ENCODE measurements around the gene PHEX.

The PHEX gene

DNA sequence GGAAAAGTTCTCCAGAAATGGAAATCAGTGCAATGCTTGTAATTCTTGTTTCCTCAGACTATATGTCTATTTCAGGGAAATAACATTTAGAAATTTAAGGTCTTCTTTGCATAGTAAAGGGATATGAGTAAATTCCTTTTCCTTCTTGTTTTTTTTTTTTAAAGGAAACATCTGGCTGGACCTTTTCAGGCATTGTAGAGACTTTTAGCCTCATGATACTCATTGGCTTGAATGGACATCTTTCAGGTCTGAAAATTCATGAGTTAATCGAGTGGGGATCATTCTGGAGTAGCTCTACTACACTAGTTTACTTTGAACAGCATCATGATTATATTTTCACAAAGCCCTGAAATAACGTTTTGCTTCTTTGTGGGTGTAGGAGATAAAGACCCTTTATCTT, 152.0 kb downstream of the PHEX start:
- no peak overlapping the region for H3K27ac ChIP-seq (replicated peaks)
- H3K4me3 ChIP-seq (replicated peaks; ENCODE audit: insufficient read depth, low read length) = no peak overlapping the region
- peaks cover 2% of the 10 kb centered on the region for H3K27me3 ChIP-seq (ENCODE audit: insufficient read depth, poor library complexity, severe bottlenecking)
- DNase-seq (ENCODE audit: low read depth in 1 of 2, low spot score in 1 of 2) = no peak
- no peak for TF ChIP-seq SPI1 (IDR thresholded peaks at IDR 0.05; ENCODE audit: borderline replicate concordance, low read depth)
- TF ChIP-seq, protein P1, sequence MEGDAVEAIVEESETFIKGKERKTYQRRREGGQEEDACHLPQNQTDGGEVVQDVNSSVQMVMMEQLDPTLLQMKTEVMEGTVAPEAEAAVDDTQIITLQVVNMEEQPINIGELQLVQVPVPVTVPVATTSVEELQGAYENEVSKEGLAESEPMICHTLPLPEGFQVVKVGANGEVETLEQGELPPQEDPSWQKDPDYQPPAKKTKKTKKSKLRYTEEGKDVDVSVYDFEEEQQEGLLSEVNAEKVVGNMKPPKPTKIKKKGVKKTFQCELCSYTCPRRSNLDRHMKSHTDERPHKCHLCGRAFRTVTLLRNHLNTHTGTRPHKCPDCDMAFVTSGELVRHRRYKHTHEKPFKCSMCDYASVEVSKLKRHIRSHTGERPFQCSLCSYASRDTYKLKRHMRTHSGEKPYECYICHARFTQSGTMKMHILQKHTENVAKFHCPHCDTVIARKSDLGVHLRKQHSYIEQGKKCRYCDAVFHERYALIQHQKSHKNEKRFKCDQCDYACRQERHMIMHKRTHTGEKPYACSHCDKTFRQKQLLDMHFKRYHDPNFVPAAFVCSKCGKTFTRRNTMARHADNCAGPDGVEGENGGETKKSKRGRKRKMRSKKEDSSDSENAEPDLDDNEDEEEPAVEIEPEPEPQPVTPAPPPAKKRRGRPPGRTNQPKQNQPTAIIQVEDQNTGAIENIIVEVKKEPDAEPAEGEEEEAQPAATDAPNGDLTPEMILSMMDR (IDR thresholded peaks at IDR 0.05; ENCODE audit: insufficient read depth, low read length) = no peak
- TF ChIP-seq POLR2AphosphoS5 (IDR thresholded peaks at IDR 0.05; ENCODE audit: low read depth) = no peak
- TF ChIP-seq, protein P2, sequence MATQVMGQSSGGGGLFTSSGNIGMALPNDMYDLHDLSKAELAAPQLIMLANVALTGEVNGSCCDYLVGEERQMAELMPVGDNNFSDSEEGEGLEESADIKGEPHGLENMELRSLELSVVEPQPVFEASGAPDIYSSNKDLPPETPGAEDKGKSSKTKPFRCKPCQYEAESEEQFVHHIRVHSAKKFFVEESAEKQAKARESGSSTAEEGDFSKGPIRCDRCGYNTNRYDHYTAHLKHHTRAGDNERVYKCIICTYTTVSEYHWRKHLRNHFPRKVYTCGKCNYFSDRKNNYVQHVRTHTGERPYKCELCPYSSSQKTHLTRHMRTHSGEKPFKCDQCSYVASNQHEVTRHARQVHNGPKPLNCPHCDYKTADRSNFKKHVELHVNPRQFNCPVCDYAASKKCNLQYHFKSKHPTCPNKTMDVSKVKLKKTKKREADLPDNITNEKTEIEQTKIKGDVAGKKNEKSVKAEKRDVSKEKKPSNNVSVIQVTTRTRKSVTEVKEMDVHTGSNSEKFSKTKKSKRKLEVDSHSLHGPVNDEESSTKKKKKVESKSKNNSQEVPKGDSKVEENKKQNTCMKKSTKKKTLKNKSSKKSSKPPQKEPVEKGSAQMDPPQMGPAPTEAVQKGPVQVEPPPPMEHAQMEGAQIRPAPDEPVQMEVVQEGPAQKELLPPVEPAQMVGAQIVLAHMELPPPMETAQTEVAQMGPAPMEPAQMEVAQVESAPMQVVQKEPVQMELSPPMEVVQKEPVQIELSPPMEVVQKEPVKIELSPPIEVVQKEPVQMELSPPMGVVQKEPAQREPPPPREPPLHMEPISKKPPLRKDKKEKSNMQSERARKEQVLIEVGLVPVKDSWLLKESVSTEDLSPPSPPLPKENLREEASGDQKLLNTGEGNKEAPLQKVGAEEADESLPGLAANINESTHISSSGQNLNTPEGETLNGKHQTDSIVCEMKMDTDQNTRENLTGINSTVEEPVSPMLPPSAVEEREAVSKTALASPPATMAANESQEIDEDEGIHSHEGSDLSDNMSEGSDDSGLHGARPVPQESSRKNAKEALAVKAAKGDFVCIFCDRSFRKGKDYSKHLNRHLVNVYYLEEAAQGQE (IDR thresholded peaks at IDR 0.05; ENCODE audit: insufficient replicate concordance, low read depth) = no peak
- no peak for TF ChIP-seq GABPA (IDR thresholded peaks at IDR 0.05; ENCODE audit: low read depth)

DNA sequence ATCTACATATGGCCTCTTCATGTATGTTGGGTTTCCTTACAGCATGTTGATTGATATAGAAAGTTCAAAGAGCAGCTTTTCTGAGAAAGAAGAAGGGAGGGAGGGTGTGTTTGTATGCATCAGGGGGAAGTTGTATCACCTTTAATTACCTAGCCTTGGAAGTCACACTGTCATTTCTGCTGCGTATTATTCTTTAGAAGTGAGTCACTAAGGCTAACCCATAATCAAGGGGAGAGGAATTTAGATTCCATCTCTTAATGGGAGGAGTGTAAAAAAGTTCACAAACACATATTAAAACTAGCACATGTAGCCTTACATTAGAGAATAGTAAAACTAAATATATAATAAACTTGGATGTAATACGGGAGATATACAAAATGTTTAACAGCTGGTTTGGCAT, 154.0 kb downstream of the PHEX start:
- H3K27me3 ChIP-seq (ENCODE audit: insufficient read depth, poor library complexity, severe bottlenecking) = peaks cover 2% of the 10 kb centered on the region
- H3K27ac ChIP-seq (replicated peaks) = no peak overlapping the region
- TF ChIP-seq, protein P1 (IDR thresholded peaks at IDR 0.05; ENCODE audit: insufficient read depth, low read length) = no peak
- no peak for TF ChIP-seq SPI1 (IDR thresholded peaks at IDR 0.05; ENCODE audit: borderline replicate concordance, low read depth)
- TF ChIP-seq, protein P2 (IDR thresholded peaks at IDR 0.05; ENCODE audit: insufficient replicate concordance, low read depth) = no peak
- TF ChIP-seq GABPA (IDR thresholded peaks at IDR 0.05; ENCODE audit: low read depth) = no peak
- no peak for TF ChIP-seq POLR2AphosphoS5 (IDR thresholded peaks at IDR 0.05; ENCODE audit: low read depth)
- no peak overlapping the region for H3K4me3 ChIP-seq (replicated peaks; ENCODE audit: insufficient read depth, low read length)
- no peak for DNase-seq (ENCODE audit: low read depth in 1 of 2, low spot score in 1 of 2)

DNA sequence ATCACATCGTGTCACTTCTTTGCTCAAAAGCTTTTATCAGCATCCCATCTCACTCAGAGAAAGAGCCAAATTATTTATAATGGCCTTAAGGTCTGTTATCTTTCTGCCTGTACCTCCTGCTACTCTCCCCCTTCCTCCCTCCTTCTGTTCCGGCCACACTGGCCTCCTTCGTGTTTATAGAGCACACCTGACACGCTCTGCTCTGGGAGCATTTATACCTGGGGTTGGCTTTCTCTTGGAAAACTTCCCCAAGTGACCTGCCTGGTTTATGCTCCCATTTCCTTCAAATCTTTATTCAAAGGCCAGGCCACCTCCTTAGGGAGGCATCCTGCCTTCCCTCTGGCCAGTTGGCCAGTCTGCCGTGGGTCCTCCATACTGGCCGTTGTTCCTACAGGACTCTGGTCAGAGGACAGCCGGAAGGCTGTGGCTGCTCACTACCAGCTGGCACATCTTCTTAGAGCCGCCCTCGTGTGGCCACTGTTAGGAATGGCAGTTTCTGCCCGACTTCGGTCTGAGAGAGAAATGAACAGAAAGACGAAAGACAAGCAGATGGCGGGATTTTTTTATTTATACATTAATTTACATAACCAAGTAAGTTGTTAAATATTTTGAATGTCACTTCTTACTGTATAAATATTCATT, 160.4 kb downstream of the PHEX start:
- no peak for TF ChIP-seq SPI1 (IDR thresholded peaks at IDR 0.05; ENCODE audit: borderline replicate concordance, low read depth)
- TF ChIP-seq, protein P2 (IDR thresholded peaks at IDR 0.05; ENCODE audit: insufficient replicate concordance, low read depth) = no peak
- no peak for TF ChIP-seq POLR2AphosphoS5 (IDR thresholded peaks at IDR 0.05; ENCODE audit: low read depth)
- TF ChIP-seq, protein P1 (IDR thresholded peaks at IDR 0.05; ENCODE audit: insufficient read depth, low read length) = peak; percentile 30
- H3K27ac ChIP-seq (replicated peaks) = no peak overlapping the region
- H3K27me3 ChIP-seq (ENCODE audit: insufficient read depth, poor library complexity, severe bottlenecking) = no peaks in the 10 kb centered on the region
- DNase-seq (ENCODE audit: low read depth in 1 of 2, low spot score in 1 of 2) = peak; percentile 5 to 50
- no peak overlapping the region for H3K4me3 ChIP-seq (replicated peaks; ENCODE audit: insufficient read depth, low read length)
